Fibroblast of mammary gland (primary cell): ENCODE results near the gene C10orf105.

Source experiments
- DNase-seq: peaks from one replicate; pipeline ENCODE4 v3.0.0-alpha.2; 2010; ENCODE audit warnings: low read depth
- H3K4me3 ChIP-seq: 2 replicates; pipeline ENCODE4 v1.5.1; 2011; ENCODE audit warnings: low read depth, mild to moderate bottlenecking, low read length, moderate library complexity; ENCODE audit not compliant: control insufficient read depth
- TF ChIP-seq, protein P1 (sequence below): conservative IDR thresholded peaks from 2 replicates; pipeline ENCODE4 v1.5.1; 2011; ENCODE audit warnings: low read depth, low read length, inconsistent platforms; ENCODE audit not compliant: control insufficient read depth, insufficient read depth

The C10orf105 gene

DNA sequence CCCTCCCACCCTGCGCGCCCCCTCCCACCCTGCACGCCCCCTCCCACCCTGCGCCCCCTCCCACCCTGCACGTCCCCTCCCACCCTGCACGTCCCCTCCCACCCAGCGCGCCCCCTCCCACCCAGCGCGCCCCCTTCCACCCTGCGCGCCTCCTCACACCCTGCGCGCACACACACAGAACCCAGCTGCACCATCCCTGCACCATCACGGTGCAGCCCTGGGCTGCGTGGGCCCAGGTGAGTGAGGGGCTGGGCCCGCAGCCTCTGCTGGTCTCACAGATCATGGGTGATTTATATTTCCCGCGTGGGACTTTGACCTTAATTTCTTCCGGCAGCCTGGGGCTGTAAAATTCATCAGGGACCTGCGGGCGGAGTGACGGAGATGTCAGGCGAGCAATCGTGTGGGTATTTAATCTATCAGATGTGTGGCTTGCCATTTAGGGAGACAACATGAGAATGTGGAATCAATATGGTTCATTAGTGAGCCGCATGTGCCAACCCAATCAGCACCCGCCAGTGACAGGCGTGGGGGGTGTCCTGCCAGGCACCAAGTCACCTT is 57.7 kb downstream of the C10orf105 start:
- no peak for DNase-seq
- H3K4me3 ChIP-seq: no peak overlapping the region
- TF ChIP-seq, protein P1, sequence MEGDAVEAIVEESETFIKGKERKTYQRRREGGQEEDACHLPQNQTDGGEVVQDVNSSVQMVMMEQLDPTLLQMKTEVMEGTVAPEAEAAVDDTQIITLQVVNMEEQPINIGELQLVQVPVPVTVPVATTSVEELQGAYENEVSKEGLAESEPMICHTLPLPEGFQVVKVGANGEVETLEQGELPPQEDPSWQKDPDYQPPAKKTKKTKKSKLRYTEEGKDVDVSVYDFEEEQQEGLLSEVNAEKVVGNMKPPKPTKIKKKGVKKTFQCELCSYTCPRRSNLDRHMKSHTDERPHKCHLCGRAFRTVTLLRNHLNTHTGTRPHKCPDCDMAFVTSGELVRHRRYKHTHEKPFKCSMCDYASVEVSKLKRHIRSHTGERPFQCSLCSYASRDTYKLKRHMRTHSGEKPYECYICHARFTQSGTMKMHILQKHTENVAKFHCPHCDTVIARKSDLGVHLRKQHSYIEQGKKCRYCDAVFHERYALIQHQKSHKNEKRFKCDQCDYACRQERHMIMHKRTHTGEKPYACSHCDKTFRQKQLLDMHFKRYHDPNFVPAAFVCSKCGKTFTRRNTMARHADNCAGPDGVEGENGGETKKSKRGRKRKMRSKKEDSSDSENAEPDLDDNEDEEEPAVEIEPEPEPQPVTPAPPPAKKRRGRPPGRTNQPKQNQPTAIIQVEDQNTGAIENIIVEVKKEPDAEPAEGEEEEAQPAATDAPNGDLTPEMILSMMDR: no peak
